Fibroblast of lung (primary cell): Measurements from ENCODE around the gene SLC11A2. TPM values are rescaled to one million over a fixed set of nuclear protein-coding genes. Genes with fewer than 3 reads are reported as not detected.
A peak's percentile ranks its signal among the peaks of the same experiment; 100 is the strongest.

ENCODE experiments used
- DNase-seq, 2 donors: peaks; one replicate each; pipeline versions ENCODE4 v3.0.0 to v3.0.0-alpha.2; 2010; ENCODE audit warnings: low read depth in 2 of 2
- H2AFZ ChIP-seq: 2 replicates; pipeline ENCODE4 v1.5.1; 2012; ENCODE audit warnings: low read length, control low read depth, inconsistent platforms
- H3K27ac ChIP-seq: 2 replicates; pipeline ENCODE4 v1.5.1; 2011; ENCODE audit warnings: low read length, control low read depth; ENCODE audit not compliant: insufficient read depth
- H3K27me3 ChIP-seq: 2 replicates; pipeline ENCODE4 v1.5.1; 2011; ENCODE audit warnings: mild to moderate bottlenecking, low read length; ENCODE audit not compliant: control insufficient read depth, insufficient read depth
- H3K36me3 ChIP-seq: 2 replicates; pipeline ENCODE4 v1.5.1; 2011; ENCODE audit warnings: low read length; ENCODE audit not compliant: control insufficient read depth, insufficient read depth
- H3K4me1 ChIP-seq: 2 replicates; pipeline ENCODE4 v1.5.1; 2011; ENCODE audit warnings: low read length; ENCODE audit not compliant: control insufficient read depth, insufficient read depth; ENCODE audit errors: extremely low read depth
- H3K4me2 ChIP-seq: 2 replicates; pipeline ENCODE4 v1.5.1; 2011; ENCODE audit warnings: low read length, control low read depth; ENCODE audit not compliant: insufficient read depth; ENCODE audit errors: extremely low read depth
- H3K4me3 ChIP-seq, 4 experiments: fragments of 200-600 bp in 1 of 4; sonication (generic) in 1 of 4; replicated peaks in 1 of 4; 2 replicates each; pipeline ENCODE4 v1.5.1; 2011 to 2016; ENCODE audit warnings: low read length in 4 of 4, low read depth in 3 of 4, mild to moderate bottlenecking in 3 of 4, control low read depth in 2 of 4, inconsistent platforms in 1 of 4, mixed read lengths in 1 of 4; ENCODE audit not compliant: insufficient read depth in 1 of 4; ENCODE audit errors: control extremely low read depth in 1 of 4
- H3K79me2 ChIP-seq: 2 replicates; pipeline ENCODE4 v1.5.1; 2012; ENCODE audit warnings: mild to moderate bottlenecking, low read length, inconsistent platforms; ENCODE audit not compliant: control insufficient read depth, insufficient read depth
- H3K9ac ChIP-seq: 2 replicates; pipeline ENCODE4 v1.5.1; 2011; ENCODE audit warnings: mild to moderate bottlenecking, low read length, control low read depth; ENCODE audit not compliant: insufficient read depth
- H3K9me3 ChIP-seq: 2 replicates; pipeline ENCODE4 v1.5.1; 2012; ENCODE audit warnings: low read depth, low read length; ENCODE audit not compliant: control insufficient read depth, insufficient read depth
- H4K20me1 ChIP-seq: 2 replicates; pipeline ENCODE4 v1.5.1; 2011; ENCODE audit warnings: low read length; ENCODE audit not compliant: control insufficient read depth, insufficient read depth; ENCODE audit errors: extremely low read depth
- CTCF ChIP-seq, 2 donors: IDR thresholded peaks in 1 of 2; conservative IDR thresholded peaks in 1 of 2; 1 replicate in 1 of 2; 2 replicates in 1 of 2; pipeline ENCODE4 v1.5.1; 2011 to 2012; ENCODE audit warnings: low read length in 2 of 2, control low read depth in 1 of 2, inconsistent platforms in 1 of 2, low read depth in 1 of 2, mild to moderate bottlenecking in 1 of 2
- EZH2 ChIP-seq: IDR thresholded peaks from 2 replicates; pipeline ENCODE4 v1.5.1; 2012; ENCODE audit warnings: low read length, control low read depth, mild to moderate bottlenecking; ENCODE audit errors: missing control alignments
- polyA plus RNA-seq, 2 donors: library from polyadenylated mRNA; depleted of rRNA in 1 of 2; stranded (reverse) in 1 of 2; unstranded in 1 of 2; fragments of >200 nt; gene quantifications; 2 replicates each; pipeline ENCODE4 v1.2.1, GENCODE V29; 2011 to 2012; ENCODE audit warnings: missing spikeins in 1 of 2
- total RNA-seq: library from RNA; depleted of rRNA; stranded (reverse); fragments of >200 nt; gene quantifications from 2 replicates; pipeline ENCODE4 v1.2.1, GENCODE V29; 2014

Gene SLC11A2
- total and polyA plus RNA-seq, 2 donors (not counting 1 experiment from before 2014, with no cell fraction given): 38.6 to 75.0 TPM

- H3K4me3 ChIP-seq: no peak overlapping the region
- no peak overlapping the region for H2AFZ ChIP-seq
- no peak overlapping the region for H3K9ac ChIP-seq
- H4K20me1 ChIP-seq: no peaks in the 10 kb centered on the region
- H3K79me2 ChIP-seq: no peaks in the 10 kb centered on the region
- no peak overlapping the region for H3K4me2 ChIP-seq
- H3K9me3 ChIP-seq: no peaks in the 10 kb centered on the region
- no peaks in the 10 kb centered on the region for H3K36me3 ChIP-seq
- peaks cover 5% of the 10 kb centered on the region for H3K4me1 ChIP-seq
- no peak overlapping the region for H3K27ac ChIP-seq
- no peak for DNase-seq
- TF ChIP-seq CTCF (conservative IDR thresholded peaks at IDR 0.05 in 1 of 2, IDR thresholded peaks at IDR 0.05 in 1 of 2; ENCODE audit: low read depth in 1 of 2, low read length in 2 of 2) (no peak), EZH2 (no peak)
- H3K27me3 ChIP-seq: no peaks in the 10 kb centered on the region
Observed at GRCh38 chr12:50936821-50937530, 89.2 kb downstream of the SLC11A2 start.

- peak; percentile 55 to 73 for DNase-seq
- peak overlapping the region in 1 of 4 experiments; percentile 6 for H3K4me3 ChIP-seq
- TF ChIP-seq CTCF (conservative IDR thresholded peaks at IDR 0.05 in 1 of 2, IDR thresholded peaks at IDR 0.05 in 1 of 2; ENCODE audit: low read depth in 1 of 2, low read length in 2 of 2) (no peak), EZH2 (no peak)
- no peaks in the 10 kb centered on the region for H3K79me2 ChIP-seq
- H3K9ac ChIP-seq: no peak overlapping the region
- no peaks in the 10 kb centered on the region for H3K9me3 ChIP-seq
- peaks cover 5% of the 10 kb centered on the region for H3K4me1 ChIP-seq
- H4K20me1 ChIP-seq: no peaks in the 10 kb centered on the region
- peak overlapping the region; percentile 48 for H3K4me2 ChIP-seq
- no peaks in the 10 kb centered on the region for H3K36me3 ChIP-seq
- no peak overlapping the region for H3K27ac ChIP-seq
- H3K27me3 ChIP-seq: no peaks in the 10 kb centered on the region
- no peak overlapping the region for H2AFZ ChIP-seq
Observed at GRCh38 chr12:50934981-50935807, 91.0 kb downstream of the SLC11A2 start.

GRCh38 chr12:50934371-50934851 lies 91.8 kb downstream of the SLC11A2 start:
- no peaks in the 10 kb centered on the region for H3K36me3 ChIP-seq
- TF ChIP-seq EZH2 (no peak), CTCF (conservative IDR thresholded peaks at IDR 0.05 in 1 of 2, IDR thresholded peaks at IDR 0.05 in 1 of 2; ENCODE audit: low read depth in 1 of 2, low read length in 2 of 2) (no peak)
- H3K4me2 ChIP-seq: peak overlapping the region; percentile 3
- no peak overlapping the region for H3K27ac ChIP-seq
- H4K20me1 ChIP-seq: no peaks in the 10 kb centered on the region
- peak in 1 of 2 donors; percentile 25 for DNase-seq
- no peak overlapping the region for H3K4me3 ChIP-seq
- peaks cover 5% of the 10 kb centered on the region for H3K4me1 ChIP-seq
- H3K79me2 ChIP-seq: no peaks in the 10 kb centered on the region
- no peaks in the 10 kb centered on the region for H3K9me3 ChIP-seq
- no peak overlapping the region for H3K9ac ChIP-seq
- H2AFZ ChIP-seq: no peak overlapping the region
- no peaks in the 10 kb centered on the region for H3K27me3 ChIP-seq
